T-helper 17 cell (primary cell): ENCODE measurements around the gene ZNF440. TPM values are rescaled to one million over a fixed set of nuclear protein-coding genes. Genes with fewer than 3 reads are reported as not detected.
"Not testable (repeated sequence)": the region's sequence is repeated elsewhere in the genome, so short reads cannot be mapped to it uniquely, and the experiment has no call there.

ENCODE experiments used
- ATAC-seq: fragments of 150-1000 bp; cut with Tn5 transposase; 2 replicates; pipeline ENCODE4 v1.10.0; 2021; ENCODE audit warnings: mild to moderate bottlenecking, moderate library complexity
- DNase-seq, 3 donors: peaks; one replicate each; pipeline versions ENCODE4 v3.0.0 to v3.0.0-alpha.2; 2020 to 2021
- H3K9me3 ChIP-seq: one replicate; pipeline ENCODE4 v1.7.0; 2013; ENCODE audit warnings: low read length, mild to moderate bottlenecking; ENCODE audit not compliant: control insufficient read depth, poor library complexity, severe bottlenecking
- H3K27ac Mint-ChIP-seq: one replicate; pipeline ENCODE4 v1.8.0; 2022; ENCODE audit warnings: mild to moderate bottlenecking, moderate library complexity, mixed read lengths
- H3K27me3 Mint-ChIP-seq: one replicate; pipeline ENCODE4 v1.8.0; 2022; ENCODE audit warnings: mixed read lengths
- H3K36me3 Mint-ChIP-seq: one replicate; pipeline ENCODE4 v1.8.0; 2022; ENCODE audit warnings: low read depth, mixed read lengths
- H3K4me1 Mint-ChIP-seq: one replicate; pipeline ENCODE4 v1.8.0; 2022; ENCODE audit warnings: mild to moderate bottlenecking, mixed read lengths
- H3K4me3 Mint-ChIP-seq: one replicate; pipeline ENCODE4 v1.8.0; 2022; ENCODE audit warnings: mild to moderate bottlenecking, moderate library complexity, mixed read lengths
- total RNA-seq, 4 donors: library from RNA in 2 of 4; stranded (reverse) in 2 of 4; gene quantifications; one replicate each; pipeline ENCODE4 v1.2.3 and lab custom pipeline; 2022 to 2026

ZNF440 gene
- total RNA-seq, 2 donors from 2014 or later, result 7.9 to 9.5 TPM

- H3K27me3 Mint-ChIP-seq, H3K36me3 Mint-ChIP-seq, H3K4me3 Mint-ChIP-seq, H3K4me1 Mint-ChIP-seq, ATAC-seq, H3K9me3 ChIP-seq, DNase-seq: not testable (repeated sequence)
- peak overlapping the region; percentile 49 for H3K27ac Mint-ChIP-seq
Measured at GRCh38 chr19:11847615-11848014, 33.5 kb downstream of the ZNF440 start.

GRCh38 chr19:11848200-11848593 lies 34.1 kb downstream of the ZNF440 start:
- DNase-seq, result no peak
- no peaks in the 10 kb centered on the region for H3K9me3 ChIP-seq
- peak overlapping the region; percentile 92 for H3K4me3 Mint-ChIP-seq
- H3K36me3 Mint-ChIP-seq, result no peaks in the 10 kb centered on the region
- H3K4me1 Mint-ChIP-seq, result peaks cover 8% of the 10 kb centered on the region
- no peak for ATAC-seq
- peak overlapping the region; percentile 49 for H3K27ac Mint-ChIP-seq
- no peaks in the 10 kb centered on the region for H3K27me3 Mint-ChIP-seq

- ATAC-seq (peak; percentile 100), DNase-seq (peak; percentile 70 to 75 (median 73))
- Mint-ChIP-seq H3K36me3 (no peaks in the 10 kb centered on the region), H3K27me3 (no peaks in the 10 kb centered on the region), H3K27ac (peak within 1 kb of the TSS; percentile 49), H3K4me3 (peak within 1 kb of the TSS; percentile 92), H3K4me1 (peaks cover 8% of the 10 kb centered on the region)
- no peaks in the 10 kb centered on the region for H3K9me3 ChIP-seq
Measured at GRCh38 chr19:11848594-11849469, 34.8 kb downstream of the ZNF440 start, which contains the start of gene ZNF439. Gene ZNF439 (plus strand): TSS chr19:11848726. CDS start chr19:11848868, 142 bp downstream.

- DNase-seq, ATAC-seq, H3K4me3 Mint-ChIP-seq, H3K4me1 Mint-ChIP-seq, H3K27me3 Mint-ChIP-seq, H3K36me3 Mint-ChIP-seq, H3K27ac Mint-ChIP-seq, H3K9me3 ChIP-seq: not testable (repeated sequence)
Measured at GRCh38 chr19:11850289-11850688, 36.2 kb downstream of the ZNF440 start.

GRCh38 chr19:11853358-11853757 lies 39.3 kb downstream of the ZNF440 start:
- DNase-seq (no peak), ATAC-seq (no peak)
- Mint-ChIP-seq H3K27ac (no peak overlapping the region), H3K36me3 (peaks cover 3% of the 10 kb centered on the region), H3K27me3 (no peaks in the 10 kb centered on the region), H3K4me3 (no peak overlapping the region), H3K4me1 (peaks cover 9% of the 10 kb centered on the region)
- H3K9me3 ChIP-seq, result no peaks in the 10 kb centered on the region

- no peaks in the 10 kb centered on the region for H3K27me3 Mint-ChIP-seq
- H3K36me3 Mint-ChIP-seq, result peaks cover 3% of the 10 kb centered on the region
- H3K4me1 Mint-ChIP-seq, result peaks cover 3% of the 10 kb centered on the region
- no peak overlapping the region for H3K27ac Mint-ChIP-seq
- DNase-seq (no peak), ATAC-seq (no peak)
- no peak overlapping the region for H3K4me3 Mint-ChIP-seq
- peaks cover 1% of the 10 kb centered on the region for H3K9me3 ChIP-seq
Measured at GRCh38 chr19:11856596-11857250, 42.6 kb downstream of the ZNF440 start.

- H3K9me3 ChIP-seq, result peaks cover 2% of the 10 kb centered on the region
Measured at GRCh38 chr19:11860721-11861120, 46.6 kb downstream of the ZNF440 start.

GRCh38 chr19:11861301-11861700 lies 47.2 kb downstream of the ZNF440 start:
- peaks cover 2% of the 10 kb centered on the region for H3K9me3 ChIP-seq

More at GRCh38 chr19:11860721-11861120, 46.6 kb downstream of the ZNF440 start:
- ATAC-seq, result no peak
- DNase-seq, result no peak
- Mint-ChIP-seq H3K4me1 (peaks cover 3% of the 10 kb centered on the region), H3K27ac (no peak overlapping the region), H3K27me3 (no peaks in the 10 kb centered on the region), H3K36me3 (peaks cover 6% of the 10 kb centered on the region), H3K4me3 (no peak overlapping the region)

GRCh38 chr19:11867766-11868165 lies 53.7 kb downstream of the ZNF440 start:
- not testable (repeated sequence) for H3K4me1 Mint-ChIP-seq, H3K4me3 Mint-ChIP-seq, DNase-seq, H3K27ac Mint-ChIP-seq, H3K27me3 Mint-ChIP-seq, ATAC-seq
- peaks cover 11% of the 10 kb centered on the region for H3K36me3 Mint-ChIP-seq
- peaks cover 33% of the 10 kb centered on the region for H3K9me3 ChIP-seq

More at GRCh38 chr19:11861301-11861700, 47.2 kb downstream of the ZNF440 start:
- DNase-seq, result no peak
- no peak for ATAC-seq
- H3K36me3 Mint-ChIP-seq, result peaks cover 3% of the 10 kb centered on the region
- no peaks in the 10 kb centered on the region for H3K27me3 Mint-ChIP-seq
- H3K4me1 Mint-ChIP-seq, result no peaks in the 10 kb centered on the region
- no peak overlapping the region for H3K27ac Mint-ChIP-seq
- H3K4me3 Mint-ChIP-seq, result no peak overlapping the region

GRCh38 chr19:11868188-11868587 lies 54.1 kb downstream of the ZNF440 start:
- no peak for ATAC-seq
- DNase-seq, result no peak
- Mint-ChIP-seq H3K4me1 (no peaks in the 10 kb centered on the region), H3K27ac (no peak overlapping the region), H3K27me3 (no peaks in the 10 kb centered on the region), H3K4me3 (no peak overlapping the region), H3K36me3 (peaks cover 11% of the 10 kb centered on the region)
- H3K9me3 ChIP-seq, result peaks cover 33% of the 10 kb centered on the region

GRCh38 chr19:11872624-11873023 lies 58.6 kb downstream of the ZNF440 start:
- H3K9me3 ChIP-seq, result peaks cover 24% of the 10 kb centered on the region
- no peak for DNase-seq
- H3K27me3 Mint-ChIP-seq, result no peaks in the 10 kb centered on the region
- H3K36me3 Mint-ChIP-seq, result peaks cover 3% of the 10 kb centered on the region
- H3K4me1 Mint-ChIP-seq, result no peaks in the 10 kb centered on the region
- ATAC-seq, result no peak
- no peak overlapping the region for H3K4me3 Mint-ChIP-seq
- H3K27ac Mint-ChIP-seq, result no peak overlapping the region

- no peaks in the 10 kb centered on the region for H3K36me3 Mint-ChIP-seq
- H3K27ac Mint-ChIP-seq, result no peak overlapping the region
- DNase-seq (no peak), ATAC-seq (no peak)
- no peaks in the 10 kb centered on the region for H3K4me1 Mint-ChIP-seq
- no peak overlapping the region for H3K4me3 Mint-ChIP-seq
- H3K27me3 Mint-ChIP-seq, result no peaks in the 10 kb centered on the region
- H3K9me3 ChIP-seq, result peaks cover 19% of the 10 kb centered on the region
Measured at GRCh38 chr19:11873762-11874161, 59.7 kb downstream of the ZNF440 start.

GRCh38 chr19:11879687-11880266 lies 65.7 kb downstream of the ZNF440 start:
- not testable (repeated sequence) for H3K36me3 Mint-ChIP-seq, H3K9me3 ChIP-seq, H3K27me3 Mint-ChIP-seq, H3K4me3 Mint-ChIP-seq
- H3K27ac Mint-ChIP-seq, result peak overlapping the region; percentile 29
- H3K4me1 Mint-ChIP-seq, result peaks cover 11% of the 10 kb centered on the region
- ATAC-seq (peak; percentile 48), DNase-seq (peak in 2 of 3 donors; percentile 12 to 23)
